Measurements from ENCODE around the gene FMC1.

Gene FMC1

DNA sequence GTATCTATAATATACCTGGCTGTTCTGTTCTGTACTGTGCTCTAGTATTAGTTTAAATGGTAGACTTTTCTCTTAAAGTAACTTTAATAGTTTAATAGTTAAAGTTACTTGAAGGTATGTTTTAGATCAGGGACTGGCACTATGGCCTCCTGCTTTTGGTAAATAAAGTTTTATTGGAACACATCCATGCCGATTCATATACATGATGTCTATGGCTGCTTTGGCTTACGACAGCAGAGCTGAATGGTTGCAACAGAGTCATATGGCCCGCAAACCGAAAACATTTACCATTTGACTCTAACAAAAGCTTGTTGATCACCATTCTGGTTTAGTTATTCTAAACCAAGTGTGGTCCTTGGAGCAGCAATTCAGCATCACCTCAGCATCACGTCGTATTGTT, 25.3 kb downstream of the FMC1 start (continued):
- TF ChIP-seq HIC1 (tag by site-specific recombination; IDR thresholded peaks at IDR 0.05) (no peak), ZNF530 (tag by site-specific recombination; IDR thresholded peaks at IDR 0.05; ENCODE audit: low read depth) (no peak), ZNF292 (tag by site-specific recombination; IDR thresholded peaks at IDR 0.05; ENCODE audit: borderline replicate concordance, low read depth) (no peak), ZFHX2 (tag by site-specific recombination; conservative IDR thresholded peaks at IDR 0.05) (no peak), ZSCAN18 (tag by site-specific recombination; IDR thresholded peaks at IDR 0.05) (no peak), ZNF146 (tag by site-specific recombination; IDR thresholded peaks at IDR 0.05) (no peak)
- TF ChIP-seq, protein P1, sequence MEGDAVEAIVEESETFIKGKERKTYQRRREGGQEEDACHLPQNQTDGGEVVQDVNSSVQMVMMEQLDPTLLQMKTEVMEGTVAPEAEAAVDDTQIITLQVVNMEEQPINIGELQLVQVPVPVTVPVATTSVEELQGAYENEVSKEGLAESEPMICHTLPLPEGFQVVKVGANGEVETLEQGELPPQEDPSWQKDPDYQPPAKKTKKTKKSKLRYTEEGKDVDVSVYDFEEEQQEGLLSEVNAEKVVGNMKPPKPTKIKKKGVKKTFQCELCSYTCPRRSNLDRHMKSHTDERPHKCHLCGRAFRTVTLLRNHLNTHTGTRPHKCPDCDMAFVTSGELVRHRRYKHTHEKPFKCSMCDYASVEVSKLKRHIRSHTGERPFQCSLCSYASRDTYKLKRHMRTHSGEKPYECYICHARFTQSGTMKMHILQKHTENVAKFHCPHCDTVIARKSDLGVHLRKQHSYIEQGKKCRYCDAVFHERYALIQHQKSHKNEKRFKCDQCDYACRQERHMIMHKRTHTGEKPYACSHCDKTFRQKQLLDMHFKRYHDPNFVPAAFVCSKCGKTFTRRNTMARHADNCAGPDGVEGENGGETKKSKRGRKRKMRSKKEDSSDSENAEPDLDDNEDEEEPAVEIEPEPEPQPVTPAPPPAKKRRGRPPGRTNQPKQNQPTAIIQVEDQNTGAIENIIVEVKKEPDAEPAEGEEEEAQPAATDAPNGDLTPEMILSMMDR (tag by site-specific recombination; IDR thresholded peaks at IDR 0.05): no peak

DNA sequence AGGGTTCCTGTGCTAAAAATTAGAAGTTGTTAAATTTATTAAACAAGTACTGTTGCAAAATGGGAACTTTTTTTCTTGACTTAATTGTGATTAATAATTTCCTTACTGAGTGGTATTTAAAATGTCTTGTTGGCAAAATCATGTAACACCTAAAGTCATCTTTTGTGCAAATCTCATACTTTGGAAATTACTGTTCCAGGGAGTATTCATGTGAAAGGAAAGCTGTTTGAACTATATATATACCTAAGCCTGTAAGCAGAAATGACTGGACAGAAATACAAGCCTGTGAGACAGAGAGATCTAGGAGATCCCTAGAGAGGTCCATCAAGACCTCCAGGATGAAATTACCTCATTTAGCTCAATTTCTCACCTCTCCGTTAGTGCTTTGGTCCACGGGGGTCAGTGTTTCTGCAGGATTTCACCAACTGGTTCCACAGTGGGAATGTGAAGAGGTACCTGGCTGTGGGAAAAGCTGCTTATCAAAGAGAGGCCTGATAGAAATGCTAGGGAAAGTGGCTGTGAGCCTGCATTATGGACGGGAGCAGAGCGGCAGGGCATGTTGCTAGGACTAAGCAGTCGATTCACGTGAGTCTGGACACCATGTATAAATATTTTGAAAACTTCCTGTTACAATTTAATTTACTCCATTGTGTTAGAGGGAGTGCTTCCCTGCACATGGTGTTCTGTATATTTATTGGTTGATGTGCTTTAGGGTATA, 26.5 kb downstream of the FMC1 start:
- Histone ChIP-seq H3K27ac (ENCODE audit: extremely low read depth, low read depth, low read length) (no peak overlapping the region), H3K4me1 (ENCODE audit: control insufficient read depth, insufficient read depth, low read length) (peaks cover 18% of the 10 kb centered on the region), H3K9me3 (ENCODE audit: control insufficient read depth, insufficient read depth, low read depth, low read length) (no peaks in the 10 kb centered on the region), H3K36me3 (ENCODE audit: control insufficient read depth in 2 of 2, insufficient read depth in 1 of 2, low read length in 2 of 2) (peaks cover 0 to 45% of the 10 kb centered on the region in 2 experiments; a peak in 1 of 3 replicates), H3K4me3 (ENCODE audit: low read depth, low read length) (no peak overlapping the region)
- no peak for TF ChIP-seq ZNF571 (tag by site-specific recombination; IDR thresholded peaks at IDR 0.05)
- TF ChIP-seq ZNF449 (tag by site-specific recombination; IDR thresholded peaks at IDR 0.05): no peak
- TF ChIP-seq ZNF112 (tag by site-specific recombination; IDR thresholded peaks at IDR 0.05): no peak
- no peak for TF ChIP-seq ZFHX2 (tag by site-specific recombination; conservative IDR thresholded peaks at IDR 0.05)
- no peak for TF ChIP-seq ZNF114 (tag by site-specific recombination; IDR thresholded peaks at IDR 0.05)
- TF ChIP-seq ZNF132 (tag by site-specific recombination; IDR thresholded peaks at IDR 0.05; ENCODE audit: borderline replicate concordance): no peak
- peak; percentile 100 for TF ChIP-seq ZFP37 (tag by site-specific recombination; IDR thresholded peaks at IDR 0.05)
- no peak for TF ChIP-seq KLF17 (tag by site-specific recombination; IDR thresholded peaks at IDR 0.05)
- no peak for TF ChIP-seq PRDM6 (tag by site-specific recombination; IDR thresholded peaks at IDR 0.05)
- peak; percentile 68 for TF ChIP-seq ZBTB17 (tag by site-specific recombination; IDR thresholded peaks at IDR 0.05)
- TF ChIP-seq ZFP41 (tag by site-specific recombination; IDR thresholded peaks at IDR 0.05; ENCODE audit: borderline replicate concordance): no peak
- no peak for TF ChIP-seq ZNF354C (tag by site-specific recombination; IDR thresholded peaks at IDR 0.05; ENCODE audit: borderline replicate concordance, low read depth)
- TF ChIP-seq ZNF843 (tag by site-specific recombination; IDR thresholded peaks at IDR 0.05): no peak
- TF ChIP-seq ZNF266 (tag by site-specific recombination; IDR thresholded peaks at IDR 0.05; ENCODE audit: low read depth): no peak
- ChIA-PET CTCF (no interaction called here), POLR2A (no interaction called here)
